ENCODE measurements around the gene SUGCT.

GRCh38 chr7:40733114-40733513 lies 598.3 kb downstream of the SUGCT start:
- TF ChIP-seq EZH2 (IDR thresholded peaks at IDR 0.05; ENCODE audit: borderline replicate concordance, low read depth, low read length, severe bottlenecking) = no peak
- TF ChIP-seq, protein P1, sequence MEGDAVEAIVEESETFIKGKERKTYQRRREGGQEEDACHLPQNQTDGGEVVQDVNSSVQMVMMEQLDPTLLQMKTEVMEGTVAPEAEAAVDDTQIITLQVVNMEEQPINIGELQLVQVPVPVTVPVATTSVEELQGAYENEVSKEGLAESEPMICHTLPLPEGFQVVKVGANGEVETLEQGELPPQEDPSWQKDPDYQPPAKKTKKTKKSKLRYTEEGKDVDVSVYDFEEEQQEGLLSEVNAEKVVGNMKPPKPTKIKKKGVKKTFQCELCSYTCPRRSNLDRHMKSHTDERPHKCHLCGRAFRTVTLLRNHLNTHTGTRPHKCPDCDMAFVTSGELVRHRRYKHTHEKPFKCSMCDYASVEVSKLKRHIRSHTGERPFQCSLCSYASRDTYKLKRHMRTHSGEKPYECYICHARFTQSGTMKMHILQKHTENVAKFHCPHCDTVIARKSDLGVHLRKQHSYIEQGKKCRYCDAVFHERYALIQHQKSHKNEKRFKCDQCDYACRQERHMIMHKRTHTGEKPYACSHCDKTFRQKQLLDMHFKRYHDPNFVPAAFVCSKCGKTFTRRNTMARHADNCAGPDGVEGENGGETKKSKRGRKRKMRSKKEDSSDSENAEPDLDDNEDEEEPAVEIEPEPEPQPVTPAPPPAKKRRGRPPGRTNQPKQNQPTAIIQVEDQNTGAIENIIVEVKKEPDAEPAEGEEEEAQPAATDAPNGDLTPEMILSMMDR (IDR thresholded peaks at IDR 0.05; ENCODE audit: borderline replicate concordance, extremely low read depth, low read length, poor library complexity, severe bottlenecking) = no peak

Measured in DND-41 (cell line).